Chondrocyte (in vitro differentiated cells): Measurements from ENCODE around the gene PDZD4. TPM values are rescaled to one million over a fixed set of nuclear protein-coding genes. Genes with fewer than 3 reads are reported as not detected.

Experiments
- DNase-seq: peaks from one replicate; pipeline ENCODE4 v3.0.0; 2021; ENCODE audit warnings: mixed read lengths, low spot score
- H3K27ac Mint-ChIP-seq: one replicate; pipeline ENCODE4 v1.8.0; 2021; ENCODE audit warnings: mild to moderate bottlenecking, moderate library complexity, mixed read lengths; ENCODE audit not compliant: unreplicated experiment
- H3K27me3 Mint-ChIP-seq: 2 replicates; pipeline ENCODE4 v1.8.0; 2021; ENCODE audit warnings: low read depth, mixed read lengths
- H3K36me3 Mint-ChIP-seq: 2 replicates; pipeline ENCODE4 v1.8.0; 2021; ENCODE audit warnings: low read depth, mixed read lengths
- H3K4me1 Mint-ChIP-seq: 2 replicates; pipeline ENCODE4 v1.8.0; 2021; ENCODE audit warnings: low read depth, mild to moderate bottlenecking, mixed read lengths
- H3K4me3 Mint-ChIP-seq: one replicate; pipeline ENCODE4 v1.8.0; 2021; ENCODE audit warnings: mild to moderate bottlenecking, moderate library complexity, mixed read lengths; ENCODE audit not compliant: unreplicated experiment
- H3K9me3 Mint-ChIP-seq: 2 replicates; pipeline ENCODE4 v1.8.0; 2021; ENCODE audit warnings: low read depth, mixed read lengths
- total RNA-seq: library from RNA; stranded (reverse); gene quantifications from 3 replicates; pipeline ENCODE4 v1.2.1, GENCODE V29; 2021
- TF ChIP-seq, protein P1 (sequence below): fragments of 200-600 bp; sonication (generic); IDR thresholded peaks from 2 replicates; pipeline ENCODE4 v1.5.0; 2021; ENCODE audit warnings: antibody characterized with exemption, mild to moderate bottlenecking, moderate library complexity

Gene PDZD4
- total RNA-seq, 1 donor from 2014 or later = 24.8 TPM

DNA sequence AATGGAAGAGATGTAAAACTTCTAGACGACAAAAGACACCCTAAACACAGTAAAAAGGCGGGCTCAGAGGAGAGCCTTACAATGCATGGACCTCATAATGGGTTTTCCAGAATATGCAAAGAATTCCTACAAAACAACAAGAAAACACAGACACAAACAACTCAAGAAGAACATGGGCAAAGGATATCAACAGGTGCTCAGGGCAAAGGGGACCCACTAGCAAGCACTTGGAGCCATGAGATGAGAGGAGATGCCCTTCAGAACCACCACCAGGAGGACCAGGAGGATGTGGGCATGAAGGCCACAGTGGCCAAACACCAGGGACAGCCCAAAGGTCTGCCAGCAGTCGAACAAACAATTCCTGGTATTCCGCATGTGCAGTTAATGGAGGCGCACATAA lies 17.2 kb downstream of the PDZD4 start:
- H3K4me1 Mint-ChIP-seq = no peaks in the 10 kb centered on the region
- H3K36me3 Mint-ChIP-seq = no peaks in the 10 kb centered on the region
- H3K4me3 Mint-ChIP-seq = no peak overlapping the region
- peak; percentile 54 for DNase-seq
- peaks cover 10% of the 10 kb centered on the region for H3K9me3 Mint-ChIP-seq
- H3K27me3 Mint-ChIP-seq = no peaks in the 10 kb centered on the region
- TF ChIP-seq, protein P1, sequence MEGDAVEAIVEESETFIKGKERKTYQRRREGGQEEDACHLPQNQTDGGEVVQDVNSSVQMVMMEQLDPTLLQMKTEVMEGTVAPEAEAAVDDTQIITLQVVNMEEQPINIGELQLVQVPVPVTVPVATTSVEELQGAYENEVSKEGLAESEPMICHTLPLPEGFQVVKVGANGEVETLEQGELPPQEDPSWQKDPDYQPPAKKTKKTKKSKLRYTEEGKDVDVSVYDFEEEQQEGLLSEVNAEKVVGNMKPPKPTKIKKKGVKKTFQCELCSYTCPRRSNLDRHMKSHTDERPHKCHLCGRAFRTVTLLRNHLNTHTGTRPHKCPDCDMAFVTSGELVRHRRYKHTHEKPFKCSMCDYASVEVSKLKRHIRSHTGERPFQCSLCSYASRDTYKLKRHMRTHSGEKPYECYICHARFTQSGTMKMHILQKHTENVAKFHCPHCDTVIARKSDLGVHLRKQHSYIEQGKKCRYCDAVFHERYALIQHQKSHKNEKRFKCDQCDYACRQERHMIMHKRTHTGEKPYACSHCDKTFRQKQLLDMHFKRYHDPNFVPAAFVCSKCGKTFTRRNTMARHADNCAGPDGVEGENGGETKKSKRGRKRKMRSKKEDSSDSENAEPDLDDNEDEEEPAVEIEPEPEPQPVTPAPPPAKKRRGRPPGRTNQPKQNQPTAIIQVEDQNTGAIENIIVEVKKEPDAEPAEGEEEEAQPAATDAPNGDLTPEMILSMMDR = no peak
- H3K27ac Mint-ChIP-seq = no peak overlapping the region

DNA sequence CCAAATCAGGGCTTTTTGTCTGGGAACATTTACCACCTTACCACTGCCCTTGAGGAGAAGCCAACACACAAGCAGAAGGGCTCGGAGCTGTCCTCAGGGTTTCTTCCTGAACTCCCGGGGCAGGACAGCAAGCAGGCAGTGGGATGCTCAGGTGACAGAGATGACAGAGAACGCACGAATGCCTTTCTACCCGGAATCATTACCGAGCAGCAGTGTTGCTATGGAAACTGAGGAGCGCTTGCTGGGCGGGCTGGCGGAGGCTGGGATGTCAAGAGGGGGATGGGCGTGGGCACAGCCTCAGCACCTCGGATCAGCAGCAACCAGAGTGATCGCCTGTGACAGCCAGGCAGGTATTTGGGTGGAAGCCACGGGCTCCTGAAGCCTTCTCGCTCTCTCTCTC lies 18.1 kb downstream of the PDZD4 start:
- Mint-ChIP-seq H3K27me3 (no peaks in the 10 kb centered on the region), H3K4me1 (no peaks in the 10 kb centered on the region), H3K27ac (no peak overlapping the region), H3K9me3 (peaks cover 13% of the 10 kb centered on the region), H3K4me3 (no peak overlapping the region), H3K36me3 (peaks cover 2% of the 10 kb centered on the region)
- TF ChIP-seq, protein P1 = no peak
- no peak for DNase-seq

- DNase-seq = no peak
- no peak overlapping the region for H3K4me3 Mint-ChIP-seq
- no peak overlapping the region for H3K27ac Mint-ChIP-seq
- peaks cover 2% of the 10 kb centered on the region for H3K36me3 Mint-ChIP-seq
- no peaks in the 10 kb centered on the region for H3K27me3 Mint-ChIP-seq
- peaks cover 11% of the 10 kb centered on the region for H3K9me3 Mint-ChIP-seq
- no peaks in the 10 kb centered on the region for H3K4me1 Mint-ChIP-seq
- TF ChIP-seq, protein P1 = no peak
Measured at GRCh38 chrX:153807976-153808375, 22.4 kb downstream of the PDZD4 start.

DNA sequence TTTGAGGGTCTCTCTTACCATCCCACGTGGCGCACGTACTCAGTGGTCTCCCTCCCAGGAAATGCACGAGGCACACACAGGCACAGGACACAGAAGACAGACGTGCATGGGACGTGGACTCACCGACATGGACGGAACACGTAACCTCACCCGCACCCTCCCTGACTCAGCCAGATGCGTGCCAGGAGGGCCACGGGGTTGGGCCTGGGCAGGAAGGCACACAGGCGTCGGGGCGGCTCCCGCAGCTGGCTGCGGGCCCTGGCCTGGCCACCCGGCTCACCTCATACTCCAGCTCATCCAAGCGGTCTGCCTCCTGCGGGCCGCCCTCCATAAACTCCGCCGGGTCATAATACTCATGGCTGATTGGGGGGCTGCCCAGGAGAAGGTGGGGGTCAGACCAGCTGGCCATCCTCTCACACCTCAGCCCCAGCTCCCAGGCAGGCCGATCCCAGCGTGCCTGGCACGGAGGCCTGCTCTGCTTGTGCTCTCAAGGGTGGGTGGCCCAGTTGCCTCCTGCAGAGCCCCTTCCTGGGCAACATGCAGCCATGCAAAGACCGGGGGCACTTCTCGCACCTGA lies 23.3 kb downstream of the PDZD4 start:
- Mint-ChIP-seq H3K27me3 (no peaks in the 10 kb centered on the region), H3K4me1 (no peaks in the 10 kb centered on the region), H3K9me3 (peaks cover 11% of the 10 kb centered on the region), H3K27ac (no peak overlapping the region), H3K36me3 (peaks cover 2% of the 10 kb centered on the region), H3K4me3 (no peak overlapping the region)
- TF ChIP-seq, protein P1 = no peak
- no peak for DNase-seq

DNA sequence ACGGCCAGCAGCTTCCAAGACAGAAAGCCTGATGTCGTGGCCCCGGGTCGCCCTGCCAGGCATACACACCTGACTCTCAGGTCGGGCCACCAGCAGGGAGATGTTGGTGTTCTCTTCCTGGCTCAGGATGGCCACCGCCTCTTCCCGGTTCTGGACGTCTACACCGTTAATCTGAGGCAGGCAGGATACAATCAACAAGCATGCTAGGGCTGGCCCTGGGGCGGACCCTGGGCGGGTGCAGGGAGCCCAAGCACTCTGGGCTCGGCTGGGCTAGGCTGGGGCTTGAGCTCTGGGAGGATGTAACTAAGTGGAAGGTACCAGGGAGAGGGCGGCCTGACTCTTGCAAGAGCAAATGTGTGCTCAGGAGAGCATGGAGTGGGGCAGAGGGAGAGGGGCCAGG lies 24.9 kb downstream of the PDZD4 start:
- H3K4me3 Mint-ChIP-seq = no peak overlapping the region
- H3K27ac Mint-ChIP-seq = no peak overlapping the region
- no peaks in the 10 kb centered on the region for H3K4me1 Mint-ChIP-seq
- H3K9me3 Mint-ChIP-seq = peaks cover 7% of the 10 kb centered on the region
- peaks cover 2% of the 10 kb centered on the region for H3K36me3 Mint-ChIP-seq
- TF ChIP-seq, protein P1 = no peak
- H3K27me3 Mint-ChIP-seq = no peaks in the 10 kb centered on the region
- no peak for DNase-seq
